GM13977 (cell line): ENCODE measurements around the gene LIFR.

Source experiments
- DNase-seq: peaks from one replicate; pipeline ENCODE4 v3.0.0; 2012; ENCODE audit warnings: low spot score
- CTCF ChIP-seq: IDR thresholded peaks from 2 replicates; pipeline ENCODE4 v1.5.1; 2012; ENCODE audit warnings: mild to moderate bottlenecking, control low read depth; ENCODE audit not compliant: insufficient read depth; ENCODE audit errors: extremely low read depth, missing control alignments
- in situ Hi-C: fragments of 300-500 bp; cut with MboI; formaldehyde crosslinking; loops from one replicate; pipeline ENCODE4 v1.12.0; 2022; ENCODE audit warnings: low sequenced_read_pairs, low pct_unique_long_range_greater_than_20kb, mixed read lengths, inconsistent platforms; ENCODE audit not compliant: unreplicated experiment

The LIFR gene

GRCh38 chr5:38448568-38449350, 107.7 kb downstream of the LIFR start:
- in situ Hi-C loops = loop anchor here (25.0 kb wide), 2 partner anchors 364 to 464 kb away; no protein-coding TSS in a partner anchor
- DNase-seq = no peak
- no peak for TF ChIP-seq CTCF

GRCh38 chr5:38447786-38448185, 108.7 kb downstream of the LIFR start:
- in situ Hi-C loops = loop anchor here (25.0 kb wide), 2 partner anchors 365 to 465 kb away; no protein-coding TSS in a partner anchor
- TF ChIP-seq CTCF = no peak
- DNase-seq = no peak

- no peak for TF ChIP-seq CTCF
- DNase-seq = no peak
- in situ Hi-C loops = loop anchor here (25.0 kb wide), 2 partner anchors 365 to 465 kb away; no protein-coding TSS in a partner anchor
These were observed 109.4 kb downstream of the LIFR start for GRCh38 chr5:38447056-38447455.

- in situ Hi-C loops = loop anchor here (25.0 kb wide), 2 partner anchors 366 to 466 kb away; no protein-coding TSS in a partner anchor
- no peak for DNase-seq
- no peak for TF ChIP-seq CTCF
These were observed 110.4 kb downstream of the LIFR start for GRCh38 chr5:38446029-38446522.

GRCh38 chr5:38445374-38446028, 110.9 kb downstream of the LIFR start:
- no peak for TF ChIP-seq CTCF
- in situ Hi-C loops = loop anchor here (25.0 kb wide), 2 partner anchors 367 to 467 kb away; no protein-coding TSS in a partner anchor
- DNase-seq = no peak

GRCh38 chr5:38443390-38443789, 113.1 kb downstream of the LIFR start:
- no peak for TF ChIP-seq CTCF
- no peak for DNase-seq
- in situ Hi-C loops = loop anchor here (25.0 kb wide), 2 partner anchors 369 to 469 kb away; no protein-coding TSS in a partner anchor
